Panc1 (cell line): ENCODE results near the gene MDM1. TPM values are rescaled to one million over a fixed set of nuclear protein-coding genes. Genes with fewer than 3 reads are reported as not detected.

Source experiments
- ATAC-seq: fragments of 200-7000 bp; cut with Tn5 transposase; 2 replicates; pipeline ENCODE4 v1.9.1; 2020; ENCODE audit warnings: mild to moderate bottlenecking, moderate library complexity
- BruUV-seq: library from RNA; stranded (reverse); fragments of 400-500 nt; replicated peaks from 2 replicates; lab custom pipeline; 2021; lab: Mats Ljungman, UMichigan
- CTCF ChIA-PET: fragments of 300-600 bp; sonication (Branson Sonifier 250); formaldehyde crosslinking; loops from one replicate; lab custom pipeline; 2022; ENCODE audit warnings: antibody characterized with exemption; lab: Charles Lee
- POLR2A ChIA-PET: fragments of 300-600 bp; sonication (Branson Sonifier 250); formaldehyde crosslinking; loops from one replicate; lab custom pipeline; 2022; ENCODE audit warnings: antibody characterized with exemption; lab: Charles Lee
- DNase-seq: peaks from one replicate; pipeline ENCODE4 v3.0.0-alpha.2; 2010; ENCODE audit warnings: low read depth, low spot score
- H3K27ac ChIP-seq: 2 replicates; pipeline ENCODE4 v1.5.1; 2011; ENCODE audit warnings: mild to moderate bottlenecking, low read length, inconsistent platforms
- H3K27me3 ChIP-seq: fragments of 200-500 bp; sonication (Bioruptor generic); 2 replicates; pipeline ENCODE4 v1.6.0; 2014; ENCODE audit warnings: low read length, inconsistent platforms; ENCODE audit not compliant: control insufficient read depth, insufficient read depth
- H3K36me3 ChIP-seq: fragments of 200-500 bp; sonication (Bioruptor generic); 2 replicates; pipeline ENCODE4 v1.5.1; 2014; ENCODE audit warnings: inconsistent platforms, mild to moderate bottlenecking, low read length, moderate library complexity; ENCODE audit not compliant: control insufficient read depth, insufficient read depth
- H3K4me1 ChIP-seq: 2 replicates; pipeline ENCODE4 v1.5.1; 2011; ENCODE audit warnings: inconsistent platforms, mild to moderate bottlenecking, low read length, moderate library complexity; ENCODE audit not compliant: control insufficient read depth, insufficient read depth
- H3K4me3 ChIP-seq, 2 experiments: 2 replicates each; pipeline ENCODE4 v1.5.1; 2011 to 2012; ENCODE audit warnings: low read depth in 2 of 2, low read length in 2 of 2, mild to moderate bottlenecking in 2 of 2, inconsistent platforms in 1 of 2, moderate library complexity in 1 of 2
- H3K9me3 ChIP-seq: fragments of 200-500 bp; sonication (Bioruptor generic); 2 replicates; pipeline ENCODE4 v1.5.1; 2014; ENCODE audit warnings: low read depth, mild to moderate bottlenecking, inconsistent platforms, low read length, moderate library complexity; ENCODE audit not compliant: control insufficient read depth, insufficient read depth
- POLR2AphosphoS5 ChIP-seq: IDR thresholded peaks from 2 replicates; pipeline ENCODE4 v1.6.1; 2012; ENCODE audit warnings: mild to moderate bottlenecking, low read depth, low read length, moderate library complexity
- SIN3A ChIP-seq: IDR thresholded peaks from 2 replicates; pipeline ENCODE4 v1.6.1; 2012; ENCODE audit warnings: low read depth, mild to moderate bottlenecking, low read length, moderate library complexity, borderline replicate concordance; ENCODE audit not compliant: insufficient read depth
- TCF7L2 ChIP-seq: IDR thresholded peaks from 2 replicates; pipeline ENCODE4 v1.6.1; 2011; ENCODE audit warnings: mild to moderate bottlenecking, low read depth, low read length, inconsistent platforms
- in situ Hi-C: cut with HindIII; loops from 2 replicates; pipeline ENCODE4 v1.10.0; 2016; ENCODE audit warnings: low sequenced_read_pairs, low pct_unique_long_range_greater_than_20kb
- intact Hi-C: fragments of 100-400 bp; cut with micrococcal nuclease; formaldehyde crosslinking; loops from one replicate; pipeline ENCODE4 v1.10.0; 2022; ENCODE audit not compliant: unreplicated experiment
- total RNA-seq: library from RNA; stranded (reverse); gene quantifications from one replicate; pipeline ENCODE4 v1.2.1, GENCODE V29; 2021; ENCODE audit not compliant: unreplicated experiment
- TF ChIP-seq, protein P1 (sequence below), 2 experiments: IDR thresholded peaks; 2 replicates each; pipeline ENCODE4 v1.6.1; 2011 to 2012; ENCODE audit warnings: low read depth in 2 of 2, control low read depth in 1 of 2, low read length in 1 of 2, mild to moderate bottlenecking in 1 of 2, moderate library complexity in 1 of 2; ENCODE audit not compliant: insufficient read depth in 1 of 2
- TF ChIP-seq, protein P2 (sequence below): fragments of 450-650 bp; IDR thresholded peaks from 2 replicates; pipeline ENCODE4 v1.5.1; 2017; ENCODE audit warnings: mild to moderate bottlenecking

Gene MDM1
- total RNA-seq, 1 experiment from 2014 or later, result 17.8 TPM

DNA sequence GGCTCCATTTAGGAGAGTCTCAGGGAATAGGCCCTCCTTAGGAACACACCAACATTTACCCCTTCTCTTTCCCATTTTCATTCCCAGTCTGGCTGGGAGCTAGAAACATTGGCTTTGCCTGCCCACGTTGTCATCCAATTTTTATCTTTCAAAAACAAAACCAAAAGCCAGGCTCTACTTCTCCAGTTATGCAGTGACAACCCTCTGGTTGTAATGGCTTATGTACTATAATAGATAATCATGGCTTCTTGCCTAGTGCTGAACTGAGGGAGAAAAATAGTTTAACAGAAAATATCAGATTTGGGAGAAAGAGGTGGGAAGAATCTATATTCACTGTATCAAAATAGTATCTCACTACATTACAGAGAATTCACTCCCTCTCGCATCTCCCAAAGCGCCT, 46.6 kb downstream of the MDM1 start:
- Histone ChIP-seq H3K4me1 (no peaks in the 10 kb centered on the region; the same call in 1 of the 2 replicates), H3K9me3 (no peaks in the 10 kb centered on the region), H3K36me3 (no peaks in the 10 kb centered on the region), H3K4me3 (no peak overlapping the region), H3K27ac (no peak overlapping the region), H3K27me3 (no peaks in the 10 kb centered on the region)
- TF ChIP-seq SIN3A, result no peak
- TF ChIP-seq, protein P1, sequence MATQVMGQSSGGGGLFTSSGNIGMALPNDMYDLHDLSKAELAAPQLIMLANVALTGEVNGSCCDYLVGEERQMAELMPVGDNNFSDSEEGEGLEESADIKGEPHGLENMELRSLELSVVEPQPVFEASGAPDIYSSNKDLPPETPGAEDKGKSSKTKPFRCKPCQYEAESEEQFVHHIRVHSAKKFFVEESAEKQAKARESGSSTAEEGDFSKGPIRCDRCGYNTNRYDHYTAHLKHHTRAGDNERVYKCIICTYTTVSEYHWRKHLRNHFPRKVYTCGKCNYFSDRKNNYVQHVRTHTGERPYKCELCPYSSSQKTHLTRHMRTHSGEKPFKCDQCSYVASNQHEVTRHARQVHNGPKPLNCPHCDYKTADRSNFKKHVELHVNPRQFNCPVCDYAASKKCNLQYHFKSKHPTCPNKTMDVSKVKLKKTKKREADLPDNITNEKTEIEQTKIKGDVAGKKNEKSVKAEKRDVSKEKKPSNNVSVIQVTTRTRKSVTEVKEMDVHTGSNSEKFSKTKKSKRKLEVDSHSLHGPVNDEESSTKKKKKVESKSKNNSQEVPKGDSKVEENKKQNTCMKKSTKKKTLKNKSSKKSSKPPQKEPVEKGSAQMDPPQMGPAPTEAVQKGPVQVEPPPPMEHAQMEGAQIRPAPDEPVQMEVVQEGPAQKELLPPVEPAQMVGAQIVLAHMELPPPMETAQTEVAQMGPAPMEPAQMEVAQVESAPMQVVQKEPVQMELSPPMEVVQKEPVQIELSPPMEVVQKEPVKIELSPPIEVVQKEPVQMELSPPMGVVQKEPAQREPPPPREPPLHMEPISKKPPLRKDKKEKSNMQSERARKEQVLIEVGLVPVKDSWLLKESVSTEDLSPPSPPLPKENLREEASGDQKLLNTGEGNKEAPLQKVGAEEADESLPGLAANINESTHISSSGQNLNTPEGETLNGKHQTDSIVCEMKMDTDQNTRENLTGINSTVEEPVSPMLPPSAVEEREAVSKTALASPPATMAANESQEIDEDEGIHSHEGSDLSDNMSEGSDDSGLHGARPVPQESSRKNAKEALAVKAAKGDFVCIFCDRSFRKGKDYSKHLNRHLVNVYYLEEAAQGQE (IDR thresholded peaks at IDR 0.05; ENCODE audit: insufficient read depth in 1 of 2, low read depth in 2 of 2, low read length in 1 of 2), result no peak
- no peak for TF ChIP-seq POLR2AphosphoS5
- no peak for TF ChIP-seq TCF7L2
- TF ChIP-seq, protein P2, sequence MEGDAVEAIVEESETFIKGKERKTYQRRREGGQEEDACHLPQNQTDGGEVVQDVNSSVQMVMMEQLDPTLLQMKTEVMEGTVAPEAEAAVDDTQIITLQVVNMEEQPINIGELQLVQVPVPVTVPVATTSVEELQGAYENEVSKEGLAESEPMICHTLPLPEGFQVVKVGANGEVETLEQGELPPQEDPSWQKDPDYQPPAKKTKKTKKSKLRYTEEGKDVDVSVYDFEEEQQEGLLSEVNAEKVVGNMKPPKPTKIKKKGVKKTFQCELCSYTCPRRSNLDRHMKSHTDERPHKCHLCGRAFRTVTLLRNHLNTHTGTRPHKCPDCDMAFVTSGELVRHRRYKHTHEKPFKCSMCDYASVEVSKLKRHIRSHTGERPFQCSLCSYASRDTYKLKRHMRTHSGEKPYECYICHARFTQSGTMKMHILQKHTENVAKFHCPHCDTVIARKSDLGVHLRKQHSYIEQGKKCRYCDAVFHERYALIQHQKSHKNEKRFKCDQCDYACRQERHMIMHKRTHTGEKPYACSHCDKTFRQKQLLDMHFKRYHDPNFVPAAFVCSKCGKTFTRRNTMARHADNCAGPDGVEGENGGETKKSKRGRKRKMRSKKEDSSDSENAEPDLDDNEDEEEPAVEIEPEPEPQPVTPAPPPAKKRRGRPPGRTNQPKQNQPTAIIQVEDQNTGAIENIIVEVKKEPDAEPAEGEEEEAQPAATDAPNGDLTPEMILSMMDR, result no peak
- POLR2A ChIA-PET, result interaction anchor here (1.1 kb wide), 1 partner anchor 13 kb away, joined by 3 read pairs; no protein-coding TSS in a partner anchor
- intact Hi-C loops, result no loop called here
- no peak for ATAC-seq
- CTCF ChIA-PET, result no interaction called here
- in situ Hi-C loops, result no loop called here
- no TSS peak for BruUV-seq
- no peak for DNase-seq

DNA sequence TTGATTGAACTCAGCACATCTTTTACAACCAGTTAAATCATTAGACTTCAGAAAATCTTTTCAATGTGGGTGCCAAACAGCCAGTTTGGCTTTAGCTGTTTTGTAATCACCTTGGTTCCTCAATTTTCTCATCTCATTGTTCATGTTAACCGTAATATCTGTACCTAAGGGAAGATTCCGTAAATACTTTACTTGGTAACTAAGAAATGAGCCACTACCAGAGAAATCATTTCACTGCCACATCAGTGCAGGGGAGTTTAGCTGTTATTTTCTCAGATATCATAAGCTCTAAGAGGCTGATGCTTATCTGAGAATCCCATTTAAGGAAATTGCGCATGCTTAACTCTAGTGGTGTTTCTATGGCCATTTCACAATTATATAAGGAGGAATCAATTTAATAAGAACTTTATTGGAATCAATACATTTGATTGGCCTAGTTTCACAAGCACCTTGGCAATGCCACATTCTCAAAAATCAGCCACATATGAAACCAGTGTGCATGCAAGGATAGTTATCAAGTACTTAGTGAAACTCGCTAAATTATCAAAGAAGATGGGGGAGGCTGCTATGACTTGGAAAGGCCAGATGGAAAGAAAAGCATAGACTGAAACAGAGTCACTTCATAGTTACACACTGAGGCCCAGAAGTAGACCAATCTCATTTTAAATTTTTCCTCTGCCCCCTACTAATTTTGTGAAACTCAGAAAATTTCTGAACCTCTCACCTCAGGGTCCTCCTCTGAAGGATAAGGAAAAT, 50.7 kb downstream of the MDM1 start:
- H3K27me3 ChIP-seq, result no peaks in the 10 kb centered on the region
- TF ChIP-seq, protein P2, result no peak
- TF ChIP-seq TCF7L2 (no peak), POLR2AphosphoS5 (no peak), SIN3A (no peak)
- TF ChIP-seq, protein P1 (IDR thresholded peaks at IDR 0.05; ENCODE audit: insufficient read depth in 1 of 2, low read depth in 2 of 2, low read length in 1 of 2), result no peak
- no peak overlapping the region for H3K27ac ChIP-seq
- ATAC-seq (no peak), DNase-seq (no peak)
- in situ Hi-C loops (no loop called here), intact Hi-C loops (no loop called here)
- H3K9me3 ChIP-seq, result no peaks in the 10 kb centered on the region
- no peaks in the 10 kb centered on the region for H3K36me3 ChIP-seq
- ChIA-PET POLR2A (no interaction called here), CTCF (no interaction called here)
- H3K4me1 ChIP-seq, result peaks cover 6% of the 10 kb centered on the region
- BruUV-seq, result no TSS peak
- H3K4me3 ChIP-seq, result no peak overlapping the region
